ENCODE results near the gene COL4A2. TPM values are rescaled to one million over a fixed set of nuclear protein-coding genes. Genes with fewer than 3 reads are reported as not detected.
"Not testable (repeated sequence)": the region's sequence is repeated elsewhere in the genome, so short reads cannot be mapped to it uniquely, and the experiment has no call there.

The COL4A2 gene
- total RNA-seq, 3 donors from 2014 or later: 0.63 to 1.2 (median 1.1) TPM

- not testable (repeated sequence) for DNase-seq; ATAC-seq; H3K9me3 Mint-ChIP-seq; H3K4me1 Mint-ChIP-seq (ENCODE audit: low read depth); H3K36me3 Mint-ChIP-seq (ENCODE audit: insufficient read depth); H3K4me3 Mint-ChIP-seq
- H3K27me3 Mint-ChIP-seq (ENCODE audit: low read depth): peaks cover 49% of the 10 kb centered on the region
These were observed 6.6 kb downstream of the COL4A2 start for GRCh38 chr13:110313733-110314132.

- H3K9me3 Mint-ChIP-seq: no peaks in the 10 kb centered on the region
- H3K4me1 Mint-ChIP-seq (ENCODE audit: low read depth): peaks cover 2% of the 10 kb centered on the region
- H3K27me3 Mint-ChIP-seq (ENCODE audit: low read depth): peaks cover 40% of the 10 kb centered on the region
- DNase-seq: no peak
- no peak overlapping the region for H3K4me3 Mint-ChIP-seq
- H3K36me3 Mint-ChIP-seq (ENCODE audit: insufficient read depth): no peaks in the 10 kb centered on the region
- ATAC-seq: no peak
These were observed 7.6 kb downstream of the COL4A2 start for GRCh38 chr13:110314516-110315245.

DNA sequence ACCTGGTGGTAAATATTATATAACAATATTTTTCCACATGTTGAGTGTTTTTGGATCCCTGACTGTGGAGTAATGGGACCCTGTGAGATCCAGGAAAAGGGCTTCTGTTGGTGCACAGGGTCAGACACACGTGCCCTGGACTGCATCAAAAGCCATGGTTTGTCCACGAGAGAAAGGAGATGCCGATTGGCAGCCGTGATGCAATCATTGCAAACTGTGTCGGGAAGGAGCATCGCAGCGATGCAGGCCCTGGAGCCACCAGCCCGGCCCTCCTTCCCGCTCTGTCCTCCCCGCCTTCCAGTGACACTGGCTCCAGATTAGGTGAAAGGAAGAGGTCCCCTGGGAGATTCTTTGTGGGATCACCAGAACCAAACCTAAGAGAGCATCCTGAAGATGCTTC lies 9.1 kb downstream of the COL4A2 start:
- H3K27me3 Mint-ChIP-seq (ENCODE audit: low read depth): peaks cover 27% of the 10 kb centered on the region
- no peak overlapping the region for H3K4me3 Mint-ChIP-seq
- H3K4me1 Mint-ChIP-seq (ENCODE audit: low read depth): peaks cover 5% of the 10 kb centered on the region
- H3K9me3 Mint-ChIP-seq: no peaks in the 10 kb centered on the region
- ATAC-seq: no peak
- DNase-seq: no peak
- no peaks in the 10 kb centered on the region for H3K36me3 Mint-ChIP-seq (ENCODE audit: insufficient read depth)

- no peaks in the 10 kb centered on the region for H3K9me3 Mint-ChIP-seq
- no peaks in the 10 kb centered on the region for H3K36me3 Mint-ChIP-seq (ENCODE audit: insufficient read depth)
- H3K4me1 Mint-ChIP-seq (ENCODE audit: low read depth): peaks cover 5% of the 10 kb centered on the region
- no peak for ATAC-seq
- peaks cover 29% of the 10 kb centered on the region for H3K27me3 Mint-ChIP-seq (ENCODE audit: low read depth)
- no peak for DNase-seq
- no peak overlapping the region for H3K4me3 Mint-ChIP-seq
These were observed 10.0 kb downstream of the COL4A2 start for GRCh38 chr13:110317093-110317492.

DNA sequence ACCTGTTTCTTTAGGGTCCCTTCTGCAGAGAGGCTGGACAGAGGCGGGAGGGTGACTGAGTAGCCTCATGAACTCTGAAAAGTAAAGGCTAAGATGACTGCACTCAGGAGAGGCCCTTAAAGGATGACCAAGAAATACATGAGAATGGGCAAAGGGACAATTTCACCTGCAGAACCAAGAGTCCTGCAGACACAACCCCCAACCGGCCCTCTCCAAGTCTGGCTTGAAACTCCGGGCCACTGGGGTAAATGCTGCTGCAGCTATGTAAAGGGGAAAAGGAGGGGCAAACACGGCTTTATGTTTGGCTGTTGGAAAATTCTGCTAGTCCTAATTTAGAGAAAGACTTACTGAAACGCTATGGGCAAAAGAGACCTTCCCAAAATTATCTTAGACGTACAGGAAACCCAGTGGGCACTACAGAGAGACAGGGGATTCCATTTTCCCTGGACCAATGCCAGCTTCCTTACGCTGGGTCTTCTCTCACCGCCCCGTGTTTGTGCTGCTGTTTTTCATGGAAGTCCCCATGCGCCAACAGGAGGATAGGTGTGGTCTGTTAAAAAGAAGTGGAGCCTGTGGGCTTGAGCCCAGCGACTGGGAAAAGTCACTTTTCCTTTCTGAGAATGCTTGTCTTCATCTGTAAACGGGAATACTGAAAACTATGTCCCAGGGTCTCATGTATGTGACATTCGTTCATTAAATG lies 10.6 kb downstream of the COL4A2 start:
- H3K36me3 Mint-ChIP-seq (ENCODE audit: insufficient read depth): no peaks in the 10 kb centered on the region
- H3K9me3 Mint-ChIP-seq: no peaks in the 10 kb centered on the region
- ATAC-seq (no peak), DNase-seq (no peak)
- H3K4me3 Mint-ChIP-seq: no peak overlapping the region
- peaks cover 5% of the 10 kb centered on the region for H3K4me1 Mint-ChIP-seq (ENCODE audit: low read depth)
- H3K27me3 Mint-ChIP-seq (ENCODE audit: low read depth): peaks cover 28% of the 10 kb centered on the region

DNA sequence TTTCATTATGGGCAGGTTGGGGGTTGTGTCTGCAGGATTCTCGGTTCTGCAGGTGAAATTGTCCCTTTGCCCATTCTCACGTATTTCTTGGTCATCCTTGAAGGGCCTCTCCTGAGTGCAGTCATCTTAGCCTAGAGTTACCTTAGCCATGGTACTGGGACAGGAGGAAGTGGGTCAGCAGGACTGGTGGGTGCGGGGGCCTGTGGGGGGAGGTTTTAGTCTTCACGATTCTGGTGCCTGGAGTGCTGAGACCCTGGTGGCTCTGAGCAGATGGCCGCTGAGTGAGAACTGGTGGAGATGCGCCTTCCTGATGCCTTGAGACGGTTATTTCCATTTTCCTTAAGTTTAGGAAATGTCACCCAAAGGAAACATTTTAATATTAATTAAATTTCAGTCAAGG lies 11.8 kb downstream of the COL4A2 start:
- DNase-seq (no peak), ATAC-seq (no peak)
- Mint-ChIP-seq H3K4me3 (no peak overlapping the region), H3K4me1 (ENCODE audit: low read depth) (peaks cover 5% of the 10 kb centered on the region), H3K36me3 (ENCODE audit: insufficient read depth) (no peaks in the 10 kb centered on the region), H3K27me3 (ENCODE audit: low read depth) (peaks cover 23% of the 10 kb centered on the region), H3K9me3 (no peaks in the 10 kb centered on the region)

- no peaks in the 10 kb centered on the region for H3K9me3 Mint-ChIP-seq
These were observed 12.3 kb downstream of the COL4A2 start for GRCh38 chr13:110319397-110319773.

DNA sequence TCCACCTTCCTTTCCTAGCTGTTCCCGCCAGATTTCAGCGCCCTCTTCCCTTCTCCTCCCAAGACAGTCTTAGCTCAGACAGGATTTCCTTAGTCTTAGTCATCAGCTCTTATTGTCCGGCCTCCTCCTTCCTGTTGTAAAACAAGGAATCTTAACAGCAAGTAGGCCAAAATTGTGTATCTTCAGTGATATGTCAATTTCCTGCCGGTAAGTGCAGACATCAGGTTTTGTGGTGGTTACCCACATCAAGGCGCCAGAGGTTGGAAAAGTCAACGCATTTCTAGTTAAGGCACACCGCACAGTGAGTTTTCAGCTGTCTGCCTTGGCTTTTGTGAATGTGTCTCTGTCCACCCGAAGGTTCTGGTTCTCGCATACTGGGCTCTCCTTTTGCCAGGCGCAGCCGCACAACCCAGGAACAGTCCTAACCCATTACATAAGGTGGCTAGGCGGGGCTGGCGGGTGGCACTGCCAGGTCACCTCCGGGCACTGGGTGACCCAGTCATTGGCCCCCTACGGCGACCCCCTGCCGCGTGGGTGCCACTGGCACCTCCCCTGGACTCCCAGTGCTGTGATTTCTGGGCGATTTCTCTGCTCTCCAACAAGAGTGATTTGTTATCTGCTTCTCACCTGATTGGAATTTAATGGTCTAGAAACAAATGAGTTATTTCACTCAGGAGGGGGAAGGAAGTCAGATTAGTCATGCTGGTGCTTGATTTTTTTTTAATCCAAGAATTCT lies 12.9 kb downstream of the COL4A2 start:
- Mint-ChIP-seq H3K27me3 (ENCODE audit: low read depth) (peaks cover 21% of the 10 kb centered on the region), H3K4me3 (no peak overlapping the region), H3K9me3 (no peaks in the 10 kb centered on the region), H3K36me3 (ENCODE audit: insufficient read depth) (no peaks in the 10 kb centered on the region), H3K4me1 (ENCODE audit: low read depth) (peaks cover 5% of the 10 kb centered on the region)
- peak in 1 of 2 donors; percentile 46 for ATAC-seq
- no peak for DNase-seq

More at GRCh38 chr13:110319397-110319773, 12.3 kb downstream of the COL4A2 start:
- Mint-ChIP-seq H3K4me3 (no peak overlapping the region), H3K36me3 (ENCODE audit: insufficient read depth) (no peaks in the 10 kb centered on the region), H3K27me3 (ENCODE audit: low read depth) (peaks cover 21% of the 10 kb centered on the region), H3K4me1 (ENCODE audit: low read depth) (peaks cover 5% of the 10 kb centered on the region)
- DNase-seq (no peak), ATAC-seq (no peak)

DNA sequence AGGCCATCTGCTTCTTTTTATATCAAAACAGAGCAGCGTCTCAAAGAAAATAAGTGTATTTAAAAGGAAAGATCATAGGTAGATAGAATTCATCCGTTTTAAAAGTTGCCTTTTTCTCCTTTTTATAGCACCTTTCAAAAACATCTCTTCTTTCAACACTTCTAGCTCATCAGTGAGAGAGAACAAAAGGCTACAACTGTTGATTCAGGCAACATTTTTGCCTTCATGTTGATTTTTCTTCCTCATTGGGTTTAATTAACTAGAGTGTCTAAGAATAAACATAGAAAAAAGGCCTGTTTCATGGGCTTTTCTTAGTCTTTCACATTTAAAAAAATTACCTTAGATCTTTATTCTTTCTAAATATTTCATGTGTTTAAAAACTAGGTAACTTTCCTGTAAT lies 13.6 kb downstream of the COL4A2 start:
- ATAC-seq (no peak), DNase-seq (no peak)
- Mint-ChIP-seq H3K36me3 (ENCODE audit: insufficient read depth) (no peaks in the 10 kb centered on the region), H3K4me1 (ENCODE audit: low read depth) (peaks cover 5% of the 10 kb centered on the region), H3K4me3 (no peak overlapping the region), H3K9me3 (no peaks in the 10 kb centered on the region), H3K27me3 (ENCODE audit: low read depth) (peaks cover 21% of the 10 kb centered on the region)

DNA sequence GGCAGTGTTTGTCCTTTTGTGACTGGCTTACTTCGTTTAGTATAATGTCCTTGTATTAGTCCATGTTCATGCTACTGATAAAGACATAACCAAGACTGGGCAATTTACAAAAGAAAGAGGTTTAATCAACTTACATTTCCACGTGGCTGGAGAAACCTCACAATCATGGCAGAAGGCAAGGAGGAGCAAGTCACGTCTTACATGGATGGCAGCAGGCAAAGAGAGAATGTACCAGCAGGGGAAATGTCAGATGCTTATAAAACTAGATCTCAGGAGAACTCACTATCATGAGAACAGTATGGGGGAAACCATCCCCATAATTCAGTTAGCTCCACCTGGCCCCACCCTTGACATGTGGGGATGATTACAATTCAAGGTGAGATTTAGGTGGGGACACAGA lies 14.5 kb downstream of the COL4A2 start:
- DNase-seq; H3K4me3 Mint-ChIP-seq; ATAC-seq; H3K9me3 Mint-ChIP-seq; H3K4me1 Mint-ChIP-seq (ENCODE audit: low read depth); H3K36me3 Mint-ChIP-seq (ENCODE audit: insufficient read depth): not testable (repeated sequence)
- H3K27me3 Mint-ChIP-seq (ENCODE audit: low read depth): peaks cover 23% of the 10 kb centered on the region

DNA sequence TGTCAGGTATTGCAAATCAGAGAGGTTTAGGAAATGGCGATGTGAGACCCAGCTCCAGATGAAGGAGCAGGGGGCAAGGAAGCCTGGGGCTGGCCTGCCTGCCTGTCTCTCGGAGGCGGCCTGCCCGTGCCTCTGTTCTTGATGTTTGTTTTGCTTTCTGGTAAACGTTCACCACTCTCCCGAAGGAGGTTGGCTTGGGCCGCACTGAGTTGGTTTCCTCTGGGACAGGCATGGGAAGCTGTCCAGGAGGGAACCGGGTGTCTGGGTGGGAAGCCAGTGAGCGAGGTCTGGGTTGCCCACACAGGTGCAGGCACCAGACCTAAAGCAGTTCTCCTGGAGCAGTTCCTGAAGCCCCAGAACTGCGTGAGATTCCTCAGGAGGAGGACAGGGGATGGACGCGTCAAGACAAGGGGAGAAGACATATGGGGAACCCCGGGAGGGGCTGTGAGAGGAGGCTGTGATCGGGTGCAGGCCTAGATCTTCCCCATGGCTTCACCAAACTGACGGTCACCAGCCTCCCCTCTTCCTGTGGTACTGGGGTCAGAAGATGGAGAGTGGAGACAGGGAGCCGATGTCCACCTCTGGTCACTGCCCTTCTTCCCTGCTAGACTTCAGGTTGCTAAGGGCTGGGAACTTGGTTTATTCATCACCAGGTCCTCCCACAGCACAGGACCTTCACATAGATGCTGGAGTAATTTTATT lies 15.2 kb downstream of the COL4A2 start:
- DNase-seq (no peak), ATAC-seq (no peak)
- H3K36me3 Mint-ChIP-seq (ENCODE audit: insufficient read depth): no peaks in the 10 kb centered on the region
- no peaks in the 10 kb centered on the region for H3K9me3 Mint-ChIP-seq
- no peak overlapping the region for H3K4me3 Mint-ChIP-seq
- peaks cover 5% of the 10 kb centered on the region for H3K4me1 Mint-ChIP-seq (ENCODE audit: low read depth)
- peaks cover 28% of the 10 kb centered on the region for H3K27me3 Mint-ChIP-seq (ENCODE audit: low read depth)

DNA sequence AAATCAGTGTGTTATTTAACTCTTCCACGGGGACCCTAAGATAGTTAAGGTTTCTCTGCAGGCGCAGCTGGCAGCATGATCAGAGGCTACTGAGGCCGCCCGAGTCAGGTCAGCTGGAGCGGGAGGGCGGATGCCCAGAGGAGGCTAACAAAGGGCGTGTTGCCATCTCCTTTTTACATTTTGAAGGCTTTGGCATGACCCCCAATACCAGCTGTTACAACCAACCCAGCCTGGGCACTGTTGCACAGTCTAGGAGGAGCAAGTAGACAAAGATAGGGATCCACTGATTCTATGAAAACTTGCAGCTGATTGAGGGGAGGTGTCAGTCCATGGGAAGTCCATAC lies 15.7 kb downstream of the COL4A2 start:
- H3K27me3 Mint-ChIP-seq (ENCODE audit: low read depth): peaks cover 28% of the 10 kb centered on the region
- H3K4me1 Mint-ChIP-seq (ENCODE audit: low read depth): peaks cover 5% of the 10 kb centered on the region
- H3K36me3 Mint-ChIP-seq (ENCODE audit: insufficient read depth): no peaks in the 10 kb centered on the region
- ATAC-seq (no peak), DNase-seq (no peak)
- H3K9me3 Mint-ChIP-seq: no peaks in the 10 kb centered on the region
- no peak overlapping the region for H3K4me3 Mint-ChIP-seq

DNA sequence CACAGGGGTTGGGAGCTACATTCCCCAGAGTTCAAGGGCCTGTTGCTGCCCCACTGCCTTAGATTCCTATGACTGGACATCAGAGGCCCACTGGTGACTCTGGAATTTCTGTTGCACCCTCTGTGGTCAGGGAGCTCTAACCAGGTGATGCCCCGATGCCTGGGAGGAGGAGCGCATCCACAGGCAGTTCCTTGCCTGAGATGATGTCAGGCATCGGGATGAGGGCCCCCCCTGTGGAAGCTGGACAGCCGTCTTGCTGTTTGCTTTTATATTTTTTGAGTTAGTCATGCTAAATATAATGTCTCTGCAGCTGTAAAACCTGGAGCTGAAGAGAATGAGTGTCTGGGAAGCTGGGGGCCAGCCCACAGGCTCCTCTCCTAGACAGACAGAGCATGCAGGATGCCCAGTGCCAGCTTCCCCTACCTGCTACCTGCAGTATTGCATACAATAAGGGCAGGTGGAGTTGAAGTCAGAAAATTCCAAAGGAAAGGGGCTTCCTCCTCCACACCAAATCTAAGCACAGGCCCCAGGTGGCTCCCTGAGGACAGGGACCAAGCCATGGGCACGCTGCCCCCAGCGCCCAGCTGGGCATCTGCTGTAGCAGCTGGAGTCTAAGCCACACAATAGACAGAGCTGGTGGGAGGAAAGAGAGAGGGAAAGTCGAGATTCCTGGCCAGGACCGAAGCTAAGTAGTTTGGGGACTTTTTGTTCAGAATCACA lies 16.2 kb downstream of the COL4A2 start:
- Mint-ChIP-seq H3K4me3 (no peak overlapping the region), H3K27me3 (ENCODE audit: low read depth) (peaks cover 28% of the 10 kb centered on the region), H3K9me3 (no peaks in the 10 kb centered on the region), H3K4me1 (ENCODE audit: low read depth) (peaks cover 5% of the 10 kb centered on the region), H3K36me3 (ENCODE audit: insufficient read depth) (no peaks in the 10 kb centered on the region)
- no peak for DNase-seq
- no peak for ATAC-seq

All from activated T-cell treated with anti-CD3 and anti-CD28 coated beads, Interleukin-2, amount 50 U/mL, for 4 hours (primary cell).